Kidney epithelial cell (primary cell): ENCODE data around the gene MGMT. TPM values are rescaled to one million over a fixed set of nuclear protein-coding genes. Genes with fewer than 3 reads are reported as not detected.

Experiments
- DNase-seq: peaks from one replicate; pipeline ENCODE4 v3.0.0-alpha.2; 2010; ENCODE audit warnings: low read depth
- H3K27me3 ChIP-seq: 2 replicates; pipeline ENCODE4 v1.6.0; 2011; ENCODE audit warnings: low read length; ENCODE audit not compliant: control insufficient read depth, insufficient read depth
- H3K36me3 ChIP-seq: 2 replicates; pipeline ENCODE4 v1.5.1; 2011; ENCODE audit warnings: low read length; ENCODE audit not compliant: control insufficient read depth, insufficient read depth
- H3K4me3 ChIP-seq: 2 replicates; pipeline ENCODE4 v1.5.1; 2011; ENCODE audit warnings: low read depth, mild to moderate bottlenecking, control low read depth, low read length
- total RNA-seq: library from RNA; depleted of rRNA; stranded (reverse); fragments of >200 nt; gene quantifications from 2 replicates; pipeline ENCODE4 v1.2.3, GENCODE V29; 2015
- TF ChIP-seq, protein P1 (sequence below): IDR thresholded peaks from 2 replicates; pipeline ENCODE4 v1.5.1; 2011; ENCODE audit warnings: mild to moderate bottlenecking, moderate library complexity, low read length, control low read depth, inconsistent platforms; ENCODE audit not compliant: insufficient read depth, poor library complexity, severe bottlenecking

MGMT gene
- total RNA-seq, 1 donor from 2014 or later = 36.1 TPM

DNA sequence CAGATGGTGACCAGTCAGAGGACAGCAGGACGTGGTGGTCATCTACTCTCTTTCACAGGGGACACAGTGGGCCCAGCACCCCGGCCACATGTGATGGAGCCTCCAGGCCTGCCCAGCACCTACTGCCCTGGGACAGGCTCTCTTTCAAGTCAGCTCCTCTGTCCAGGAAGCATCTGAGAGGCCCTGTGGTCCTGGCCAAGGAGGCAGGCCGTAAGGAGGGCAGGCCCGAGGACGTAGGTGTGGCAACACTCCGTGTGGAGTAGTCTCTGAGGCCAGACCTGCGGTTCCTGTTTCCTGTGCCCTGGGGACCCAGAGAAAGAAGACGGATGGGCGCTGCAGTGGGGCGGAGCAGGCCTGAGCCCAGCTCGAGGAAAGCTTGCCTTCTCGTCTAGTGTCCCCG is 317.9 kb downstream of the MGMT start:
- Histone ChIP-seq H3K27me3 (no peaks in the 10 kb centered on the region), H3K4me3 (no peak overlapping the region), H3K36me3 (no peaks in the 10 kb centered on the region)
- TF ChIP-seq, protein P1, sequence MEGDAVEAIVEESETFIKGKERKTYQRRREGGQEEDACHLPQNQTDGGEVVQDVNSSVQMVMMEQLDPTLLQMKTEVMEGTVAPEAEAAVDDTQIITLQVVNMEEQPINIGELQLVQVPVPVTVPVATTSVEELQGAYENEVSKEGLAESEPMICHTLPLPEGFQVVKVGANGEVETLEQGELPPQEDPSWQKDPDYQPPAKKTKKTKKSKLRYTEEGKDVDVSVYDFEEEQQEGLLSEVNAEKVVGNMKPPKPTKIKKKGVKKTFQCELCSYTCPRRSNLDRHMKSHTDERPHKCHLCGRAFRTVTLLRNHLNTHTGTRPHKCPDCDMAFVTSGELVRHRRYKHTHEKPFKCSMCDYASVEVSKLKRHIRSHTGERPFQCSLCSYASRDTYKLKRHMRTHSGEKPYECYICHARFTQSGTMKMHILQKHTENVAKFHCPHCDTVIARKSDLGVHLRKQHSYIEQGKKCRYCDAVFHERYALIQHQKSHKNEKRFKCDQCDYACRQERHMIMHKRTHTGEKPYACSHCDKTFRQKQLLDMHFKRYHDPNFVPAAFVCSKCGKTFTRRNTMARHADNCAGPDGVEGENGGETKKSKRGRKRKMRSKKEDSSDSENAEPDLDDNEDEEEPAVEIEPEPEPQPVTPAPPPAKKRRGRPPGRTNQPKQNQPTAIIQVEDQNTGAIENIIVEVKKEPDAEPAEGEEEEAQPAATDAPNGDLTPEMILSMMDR = no peak
- DNase-seq = no peak

DNA sequence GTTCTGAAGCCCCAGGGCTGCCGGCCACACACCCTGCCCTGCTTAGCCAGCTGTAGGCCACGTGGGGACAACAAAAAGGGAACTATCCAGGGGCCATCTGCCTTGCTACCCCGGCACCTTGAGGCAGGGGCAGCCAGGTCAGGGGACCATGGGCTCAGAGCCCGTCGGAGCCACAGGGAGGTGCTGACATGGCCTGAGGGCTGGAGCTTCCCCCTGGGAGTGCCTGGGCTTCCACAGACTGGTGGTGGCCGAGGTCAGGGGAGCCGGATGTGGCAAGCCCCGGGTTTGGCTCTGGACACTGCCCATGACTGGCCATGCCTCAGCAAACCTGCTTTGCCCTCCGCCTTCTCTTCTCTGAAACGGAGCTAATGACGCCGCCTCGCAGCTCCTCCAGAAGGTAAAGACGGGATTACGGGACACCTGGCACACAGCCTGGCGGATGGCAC is 318.5 kb downstream of the MGMT start:
- Histone ChIP-seq H3K36me3 (no peaks in the 10 kb centered on the region), H3K4me3 (no peak overlapping the region), H3K27me3 (no peaks in the 10 kb centered on the region)
- no peak for DNase-seq
- TF ChIP-seq, protein P1 = no peak

DNA sequence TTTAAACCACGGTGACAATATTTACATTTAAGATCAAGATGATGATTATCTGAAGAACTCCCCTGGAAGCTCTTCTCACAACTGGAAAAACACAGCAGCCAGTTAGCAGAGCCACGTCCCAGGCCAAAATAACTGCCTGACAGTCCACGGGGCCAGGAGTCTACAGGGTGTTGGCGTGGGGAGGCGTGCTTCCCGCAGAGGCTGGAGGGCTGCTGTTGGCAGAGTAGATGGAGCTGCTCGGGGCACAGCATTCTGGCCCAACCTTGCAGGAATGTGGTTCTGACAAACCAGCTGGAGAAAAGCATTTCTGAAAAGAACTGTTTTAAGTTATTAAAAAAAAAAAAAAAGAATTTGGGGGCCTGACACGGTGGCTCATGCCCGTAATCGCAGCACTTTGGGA is 319.2 kb downstream of the MGMT start:
- Histone ChIP-seq H3K36me3 (no peaks in the 10 kb centered on the region), H3K4me3 (no peak overlapping the region), H3K27me3 (no peaks in the 10 kb centered on the region)
- TF ChIP-seq, protein P1 = no peak
- DNase-seq = no peak

DNA sequence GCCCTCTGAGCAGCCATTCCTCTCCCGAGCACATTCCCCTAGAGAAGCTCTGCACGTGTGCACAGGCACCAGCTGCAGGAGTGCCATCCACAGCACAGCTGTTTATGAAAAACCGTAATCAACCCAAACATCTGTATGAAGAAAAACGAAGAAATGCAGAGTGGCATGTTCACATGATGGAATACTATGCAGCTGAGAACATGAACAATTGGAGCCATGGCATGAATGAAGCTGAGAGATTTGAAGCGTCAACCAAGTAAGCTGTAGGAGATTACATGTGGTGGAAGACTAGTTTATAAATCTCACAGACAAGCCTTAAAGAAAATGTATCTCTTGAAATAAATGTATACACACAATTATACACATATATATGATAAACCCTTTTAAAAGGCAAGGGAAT is 320.5 kb downstream of the MGMT start:
- no peaks in the 10 kb centered on the region for H3K36me3 ChIP-seq
- H3K4me3 ChIP-seq = no peak overlapping the region
- DNase-seq = no peak
- H3K27me3 ChIP-seq = no peaks in the 10 kb centered on the region
- TF ChIP-seq, protein P1 = no peak

DNA sequence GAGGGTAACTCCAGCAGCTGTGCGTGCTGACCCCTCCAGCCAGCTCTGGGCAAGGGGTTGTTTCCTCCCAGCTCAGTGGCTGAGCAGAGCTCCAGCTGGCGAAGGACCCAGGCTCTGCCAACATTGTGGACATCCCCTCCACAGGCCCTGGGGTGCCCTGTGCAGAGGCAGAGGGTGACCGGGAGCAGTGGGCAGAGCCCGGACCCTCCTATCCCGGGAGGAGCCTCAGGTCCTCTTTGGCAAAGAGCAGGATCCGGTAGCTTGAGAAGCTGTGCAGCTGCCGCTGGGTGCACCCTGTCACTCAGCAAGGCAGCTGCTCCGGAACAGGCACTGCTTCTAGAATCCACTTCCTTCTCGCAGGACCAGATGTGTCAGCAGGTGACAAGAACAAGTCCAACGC is 321.2 kb downstream of the MGMT start:
- no peaks in the 10 kb centered on the region for H3K27me3 ChIP-seq
- DNase-seq = no peak
- TF ChIP-seq, protein P1 = no peak
- no peaks in the 10 kb centered on the region for H3K36me3 ChIP-seq
- H3K4me3 ChIP-seq = no peak overlapping the region

DNA sequence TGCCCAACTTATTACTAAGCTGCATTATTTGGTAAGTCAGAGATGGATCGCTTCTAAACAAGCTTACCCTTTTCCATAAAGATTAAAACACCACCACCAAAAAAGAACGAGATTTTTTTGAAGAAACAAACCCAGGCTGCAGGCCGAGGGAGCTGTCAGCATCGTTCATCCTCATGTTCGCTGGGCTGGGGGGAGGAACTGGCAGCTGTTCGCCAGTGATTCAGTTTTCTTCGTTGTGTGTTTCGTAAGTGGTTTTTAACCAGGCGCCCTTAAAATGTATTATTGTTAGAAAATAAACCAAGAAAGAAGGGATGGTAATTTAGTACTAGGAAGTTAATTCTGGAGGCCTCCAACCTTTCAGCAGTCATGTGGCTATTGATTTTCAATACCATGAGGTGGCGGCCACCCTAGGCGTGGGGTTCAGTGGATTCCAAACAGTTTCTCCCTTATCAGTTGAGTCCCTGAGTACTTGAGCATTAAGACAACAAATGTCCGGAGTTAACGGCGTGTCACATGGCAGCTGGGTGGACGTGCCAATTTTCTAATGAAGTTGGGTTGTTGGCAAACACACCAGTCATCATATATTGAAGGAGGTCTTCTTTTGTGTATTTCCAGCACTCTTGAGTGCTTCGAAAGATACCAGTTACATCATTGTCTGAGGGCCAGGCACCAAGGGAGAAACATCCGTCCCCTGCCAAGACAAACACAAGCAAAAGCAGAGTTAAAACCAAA is 323.8 kb downstream of the MGMT start:
- no peaks in the 10 kb centered on the region for H3K36me3 ChIP-seq
- no peak for DNase-seq

More for the DNA sequence above, 323.8 kb downstream of the MGMT start:
- TF ChIP-seq, protein P1 = no peak
- Histone ChIP-seq H3K27me3 (no peaks in the 10 kb centered on the region), H3K4me3 (no peak overlapping the region)
